Duodenal mucosa (tissue), 2 donors: ENCODE results near the gene RARRES2.
"Not testable (repeated sequence)": the region's sequence is repeated elsewhere in the genome, so short reads cannot be mapped to it uniquely, and the experiment has no call there.

ENCODE experiments used
- H3K27ac ChIP-seq: one replicate; pipeline ENCODE4 v1.7.0; 2013; ENCODE audit warnings: low read depth, low read length
- H3K27me3 ChIP-seq, 2 donors: one replicate each; pipeline ENCODE4 v1.7.0; 2013; ENCODE audit warnings: low read length in 2 of 2, control low read depth in 1 of 2; ENCODE audit not compliant: insufficient read depth in 2 of 2, control insufficient read depth in 1 of 2
- H3K36me3 ChIP-seq, 2 donors: one replicate each; pipeline ENCODE4 v1.7.0; 2013; ENCODE audit warnings: low read length in 2 of 2, control low read depth in 1 of 2; ENCODE audit not compliant: insufficient read depth in 2 of 2, control insufficient read depth in 1 of 2
- H3K4me1 ChIP-seq, 2 donors: one replicate each; pipeline ENCODE4 v1.7.0; 2013; ENCODE audit warnings: low read length in 2 of 2, control low read depth in 1 of 2; ENCODE audit not compliant: insufficient read depth in 2 of 2, control insufficient read depth in 1 of 2
- H3K4me3 ChIP-seq, 2 donors: one replicate each; pipeline ENCODE4 v1.7.0; 2013; ENCODE audit warnings: low read length in 2 of 2, low read depth in 1 of 2
- H3K9ac ChIP-seq, 2 donors: one replicate each; pipeline ENCODE4 v1.7.0; 2013; ENCODE audit warnings: low read length in 2 of 2, low read depth in 1 of 2
- H3K9me3 ChIP-seq, 2 donors: one replicate each; pipeline ENCODE4 v1.7.0; 2013; ENCODE audit warnings: low read length in 2 of 2, control low read depth in 1 of 2; ENCODE audit not compliant: control insufficient read depth in 1 of 2

Gene RARRES2

DNA sequence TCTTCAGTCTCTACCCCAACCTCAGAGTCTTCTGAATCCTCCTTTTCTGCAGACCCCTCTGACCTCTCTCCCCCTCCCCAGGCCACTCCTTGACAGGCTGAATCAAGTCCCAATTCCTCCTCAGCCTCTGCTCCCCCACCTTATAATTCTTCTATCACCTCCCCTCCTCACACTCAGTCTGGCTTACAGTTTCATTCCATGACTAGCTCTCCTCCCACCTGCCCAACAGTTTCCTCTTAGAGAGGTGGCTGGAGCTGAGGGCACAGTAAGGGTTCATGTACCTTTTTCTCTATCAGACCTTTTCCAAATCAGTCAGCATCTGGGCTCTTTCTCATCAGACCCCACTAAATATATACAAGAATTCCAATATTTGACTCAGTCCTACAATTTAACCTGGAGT is 32.9 kb downstream of the RARRES2 start:
- Histone ChIP-seq H3K4me3 (no peak overlapping the region), H3K9me3 (no peaks in the 10 kb centered on the region), H3K9ac (no peak overlapping the region), H3K4me1 (no peaks in the 10 kb centered on the region), H3K36me3 (no peaks in the 10 kb centered on the region), H3K27ac (no peak overlapping the region), H3K27me3 (no peaks in the 10 kb centered on the region)

DNA sequence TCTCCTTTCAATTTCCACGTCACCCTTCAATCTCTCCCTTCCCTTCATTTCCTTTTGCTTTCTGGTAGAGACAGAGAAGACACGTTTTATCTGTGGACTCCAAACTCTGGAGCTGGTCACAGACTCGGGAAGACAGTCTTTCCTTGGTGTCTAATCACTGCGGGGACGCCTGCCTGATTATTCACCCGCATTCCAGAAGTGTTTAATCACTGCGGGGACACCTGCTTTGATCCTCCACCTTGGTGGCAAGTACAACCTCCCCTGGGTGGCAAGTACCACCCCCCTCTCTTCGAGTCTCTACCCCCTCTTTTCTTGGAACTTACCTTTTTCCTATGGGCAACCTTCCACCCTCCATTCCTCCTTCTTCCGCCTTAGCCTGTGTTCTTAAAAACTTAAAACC is 33.5 kb downstream of the RARRES2 start:
- Histone ChIP-seq H3K4me1 (no peaks in the 10 kb centered on the region), H3K9me3 (no peaks in the 10 kb centered on the region), H3K36me3 (no peaks in the 10 kb centered on the region), H3K9ac (no peak overlapping the region), H3K4me3 (no peak overlapping the region), H3K27ac (no peak overlapping the region), H3K27me3 (no peaks in the 10 kb centered on the region)

DNA sequence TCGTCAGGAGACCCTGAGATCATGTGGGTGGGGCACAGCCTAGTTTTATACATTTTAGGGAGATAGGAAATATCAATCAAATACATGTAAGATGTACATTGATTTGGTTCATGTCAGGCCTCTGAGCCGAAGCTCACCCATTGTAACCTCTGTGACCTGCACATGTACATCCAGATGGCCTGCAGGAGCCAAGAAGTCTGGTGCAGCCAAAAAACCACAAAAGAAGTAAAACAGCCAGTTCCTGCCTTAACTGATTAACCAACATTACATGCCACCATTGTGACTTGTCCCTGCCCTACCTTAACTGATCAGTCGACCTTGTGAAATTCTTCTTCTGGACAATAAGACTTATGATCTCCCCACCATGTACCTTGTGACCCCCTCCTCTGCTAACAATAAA is 34.3 kb downstream of the RARRES2 start:
- no peak overlapping the region for H3K9ac ChIP-seq
- no peaks in the 10 kb centered on the region for H3K36me3 ChIP-seq
- H3K4me3 ChIP-seq = no peak overlapping the region
- H3K27me3 ChIP-seq = no peaks in the 10 kb centered on the region
- H3K9me3 ChIP-seq = no peaks in the 10 kb centered on the region
- H3K27ac ChIP-seq = no peak overlapping the region
- H3K4me1 ChIP-seq = no peaks in the 10 kb centered on the region

DNA sequence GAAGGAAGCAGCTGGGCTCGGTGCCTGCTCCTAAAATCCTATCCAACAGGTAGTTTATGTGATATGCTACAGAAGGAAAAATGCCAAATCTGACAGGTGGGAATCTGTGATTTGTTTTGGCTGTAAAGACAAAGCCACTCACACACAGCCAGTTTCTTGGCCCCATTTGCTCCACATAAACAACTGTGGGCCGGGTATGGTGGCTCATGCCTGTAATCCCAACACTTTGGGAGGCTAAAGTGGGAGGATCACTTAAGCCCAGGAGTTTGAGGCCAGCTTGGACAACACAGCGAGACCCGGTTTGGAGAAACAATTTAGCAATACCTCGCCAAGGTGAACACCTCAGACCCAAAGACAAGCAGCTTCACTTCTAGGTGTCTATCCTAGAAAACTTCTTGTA is 35.1 kb downstream of the RARRES2 start:
- not testable (repeated sequence) for H3K9ac ChIP-seq, H3K36me3 ChIP-seq, H3K9me3 ChIP-seq, H3K27ac ChIP-seq, H3K4me1 ChIP-seq, H3K4me3 ChIP-seq, H3K27me3 ChIP-seq

DNA sequence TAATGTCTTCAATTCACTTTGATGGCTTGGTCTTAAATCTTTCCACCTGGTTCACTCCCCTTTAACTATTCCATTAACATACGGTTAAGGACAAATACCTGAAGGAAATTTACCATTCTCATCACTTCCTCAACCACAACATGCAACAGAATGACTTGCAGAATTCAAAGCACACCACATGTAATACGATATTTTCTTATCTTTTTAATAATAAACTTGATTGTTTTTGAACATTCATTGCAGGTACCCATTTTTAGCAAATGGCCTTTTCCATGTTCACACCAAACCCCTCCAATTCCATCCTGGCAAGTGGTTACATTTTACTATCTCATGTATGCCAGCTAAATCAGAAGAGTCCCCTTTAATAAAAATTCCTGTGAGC is 35.5 kb downstream of the RARRES2 start:
- not testable (repeated sequence) for H3K36me3 ChIP-seq, H3K27ac ChIP-seq, H3K9me3 ChIP-seq, H3K9ac ChIP-seq, H3K4me3 ChIP-seq, H3K4me1 ChIP-seq, H3K27me3 ChIP-seq

DNA sequence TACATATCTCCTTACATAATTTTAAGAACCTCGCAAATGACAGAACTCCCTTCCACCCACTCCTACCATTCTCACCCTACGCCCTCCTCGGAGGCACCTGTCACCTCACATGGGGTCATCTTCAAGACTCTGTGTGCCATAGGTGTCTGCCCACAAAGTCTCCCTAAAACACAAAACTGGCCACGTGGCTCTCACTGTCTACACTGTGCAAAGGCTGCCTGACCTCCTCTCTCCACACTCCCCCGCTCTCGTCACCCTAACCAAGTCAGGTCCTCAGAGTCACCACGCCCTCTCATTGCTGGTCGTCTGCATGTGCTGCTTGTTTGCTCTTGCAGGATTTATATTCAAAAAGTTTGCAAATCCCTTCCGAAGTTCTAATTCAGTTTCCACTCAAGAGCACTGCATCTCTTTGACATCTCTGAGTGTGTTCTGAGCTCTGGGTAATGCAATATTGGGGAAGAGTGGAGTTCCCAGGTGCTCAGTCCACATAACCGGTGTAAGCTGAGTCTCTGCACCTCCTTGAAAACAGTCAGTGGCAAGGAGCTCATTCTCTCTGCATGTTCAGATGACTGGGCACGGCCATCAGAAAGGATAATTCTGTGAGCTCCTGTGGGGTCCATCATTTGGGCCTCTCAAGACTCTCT is 36.0 kb downstream of the RARRES2 start:
- H3K9ac ChIP-seq, H3K4me3 ChIP-seq, H3K36me3 ChIP-seq, H3K27ac ChIP-seq, H3K9me3 ChIP-seq, H3K4me1 ChIP-seq, H3K27me3 ChIP-seq: not testable (repeated sequence)

DNA sequence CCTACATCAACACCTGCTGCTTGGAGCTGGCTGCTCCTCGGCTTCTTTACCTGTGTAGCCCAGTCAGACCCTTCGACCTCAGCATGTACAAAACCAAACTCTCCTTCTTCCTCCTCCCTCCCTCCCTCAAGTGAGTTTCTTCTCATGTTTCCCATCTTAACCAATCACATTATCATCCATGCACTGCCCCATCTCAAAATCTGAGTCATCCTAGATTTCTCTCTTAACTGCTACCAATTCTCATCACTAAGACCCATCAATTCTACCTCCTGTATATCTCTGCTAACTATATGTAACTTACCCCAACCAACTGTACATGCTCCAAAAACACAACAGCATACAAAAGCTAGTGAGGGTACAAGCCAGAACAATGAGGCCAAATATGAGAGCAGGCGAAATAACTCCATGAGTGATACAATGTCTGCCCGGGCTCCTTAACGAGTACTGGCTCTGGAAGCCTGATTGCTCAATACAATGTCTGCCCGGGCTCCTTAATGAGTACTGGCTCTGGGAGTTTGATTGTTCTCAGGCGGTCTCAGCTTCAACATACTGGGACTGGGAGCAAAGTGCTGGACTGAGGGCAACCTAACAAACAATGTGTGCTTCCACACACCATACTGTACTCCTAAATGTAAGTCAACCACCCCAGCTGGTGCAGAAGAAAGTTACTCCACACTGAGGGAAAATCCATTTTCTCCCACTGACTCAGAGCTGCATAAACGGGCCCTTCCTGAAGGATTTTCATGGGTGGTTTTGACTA is 36.8 kb downstream of the RARRES2 start:
- H3K9me3 ChIP-seq, H3K27me3 ChIP-seq, H3K4me3 ChIP-seq, H3K36me3 ChIP-seq, H3K27ac ChIP-seq, H3K4me1 ChIP-seq, H3K9ac ChIP-seq: not testable (repeated sequence)

DNA sequence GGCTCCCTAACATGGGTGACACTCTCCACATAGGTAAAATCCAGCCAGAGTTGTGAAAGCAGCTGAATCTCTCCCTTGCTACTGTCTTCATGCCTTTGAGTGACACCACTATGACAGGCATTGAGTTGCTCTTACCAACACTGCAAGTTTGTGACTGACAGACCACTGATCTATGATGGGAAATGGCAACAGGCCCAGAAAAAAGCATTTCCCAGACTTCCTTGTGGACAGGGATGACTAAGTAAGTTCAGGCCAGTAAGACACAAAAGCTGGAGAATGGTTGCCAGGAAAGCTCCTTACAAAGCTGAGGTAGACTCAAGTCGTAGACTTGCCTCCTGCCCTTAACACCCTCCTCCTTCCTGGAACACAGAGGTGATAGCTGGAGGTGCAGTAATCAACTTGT is 38.5 kb downstream of the RARRES2 start:
- H3K27ac ChIP-seq, H3K4me1 ChIP-seq: not testable (repeated sequence)

DNA sequence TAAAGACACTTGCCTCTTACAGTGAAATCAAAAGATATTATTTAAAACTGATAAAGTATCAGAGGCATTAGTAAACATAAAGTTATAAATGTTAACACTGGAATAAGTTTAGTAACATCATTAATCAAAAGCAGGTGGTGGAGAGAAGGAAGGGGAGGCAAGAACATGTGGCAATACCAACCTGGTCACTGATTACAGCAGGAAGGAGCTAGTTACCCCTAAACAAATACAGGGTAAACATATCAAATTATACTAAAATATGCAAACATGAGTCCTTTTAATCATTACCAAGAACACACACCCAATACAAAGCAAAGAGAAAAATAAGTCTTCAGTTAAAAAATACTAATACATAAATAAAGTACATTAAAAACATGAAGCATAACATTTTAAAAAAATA is 43.5 kb downstream of the RARRES2 start:
- H3K9ac ChIP-seq, H3K27me3 ChIP-seq, H3K9me3 ChIP-seq, H3K4me3 ChIP-seq, H3K36me3 ChIP-seq, H3K4me1 ChIP-seq, H3K27ac ChIP-seq: not testable (repeated sequence)

More for the DNA sequence above, 38.5 kb downstream of the RARRES2 start:
- not testable (repeated sequence) for H3K36me3 ChIP-seq, H3K9ac ChIP-seq, H3K27me3 ChIP-seq, H3K9me3 ChIP-seq, H3K4me3 ChIP-seq

DNA sequence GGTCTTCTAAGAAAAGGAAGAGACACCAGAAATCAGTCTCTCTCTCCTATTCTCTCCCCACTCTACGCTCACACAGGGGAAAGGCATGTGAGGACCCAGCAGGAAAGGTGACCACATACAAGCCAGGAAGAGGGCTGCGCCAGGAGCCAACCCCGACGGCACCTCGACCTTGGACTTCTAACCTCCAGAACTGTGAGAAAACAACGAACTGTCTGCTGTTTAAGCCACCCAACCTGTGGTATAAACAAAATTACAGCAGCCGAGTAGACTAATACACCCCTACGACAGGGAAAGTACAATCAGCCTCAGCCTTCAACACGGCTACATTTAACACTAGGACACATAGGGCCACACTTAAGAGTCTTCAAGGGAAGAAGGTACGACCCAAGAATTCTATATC is 44.6 kb downstream of the RARRES2 start:
- H3K36me3 ChIP-seq, H3K4me1 ChIP-seq, H3K27me3 ChIP-seq, H3K9ac ChIP-seq, H3K27ac ChIP-seq, H3K4me3 ChIP-seq, H3K9me3 ChIP-seq: not testable (repeated sequence)
